CD4-positive, alpha-beta T cell (primary cell): ENCODE results near the gene NPIPB6. TPM values are rescaled to one million over a fixed set of nuclear protein-coding genes. Genes with fewer than 3 reads are reported as not detected.
A peak's percentile ranks its signal among the peaks of the same experiment; 100 is the strongest.

Experiments used
- ATAC-seq: fragments of 200-7000 bp; cut with Tn5 transposase; one replicate; pipeline ENCODE4 v1.10.0; 2022; ENCODE audit warnings: mild to moderate bottlenecking; ENCODE audit not compliant: poor library complexity
- CTCF ChIA-PET: fragments of 350-600 bp; sonication (Branson Sonifier 250); formaldehyde crosslinking; loops from one replicate; lab custom pipeline; 2021; ENCODE audit warnings: antibody characterized with exemption, inconsistent platforms; lab: Charles Lee
- POLR2A ChIA-PET: fragments of 350-600 bp; sonication (Branson Sonifier 250); formaldehyde crosslinking; loops from one replicate; lab custom pipeline; 2021; ENCODE audit warnings: antibody characterized with exemption, inconsistent platforms; lab: Charles Lee
- DNase-seq, 14 experiments: peaks; one replicate each; pipeline ENCODE4 v3.0.0-alpha.2; 2013 to 2020; ENCODE audit warnings: mixed read lengths in 2 of 14
- H3K27ac ChIP-seq, 2 donors: one replicate each; pipeline versions ENCODE4 v1.5.1 to v1.7.0; 2013; ENCODE audit warnings: low read length in 2 of 2, low read depth in 1 of 2, mild to moderate bottlenecking in 1 of 2
- H3K27me3 ChIP-seq, 2 experiments: 1 replicate in 1 of 2; 2 replicates in 1 of 2; pipeline versions ENCODE4 v1.6.1 to v1.7.0; 2013; ENCODE audit warnings: low read length in 2 of 2, control low read depth in 1 of 2, mild to moderate bottlenecking in 1 of 2, moderate library complexity in 1 of 2; ENCODE audit not compliant: insufficient read depth in 2 of 2, control insufficient read depth in 1 of 2
- H3K36me3 ChIP-seq: one replicate; pipeline ENCODE4 v1.6.1; 2013; ENCODE audit warnings: low read length, control low read depth; ENCODE audit not compliant: insufficient read depth
- H3K4me1 ChIP-seq: one replicate; pipeline ENCODE4 v1.6.1; 2013; ENCODE audit warnings: low read length, control low read depth; ENCODE audit not compliant: insufficient read depth
- H3K4me3 ChIP-seq: one replicate; pipeline ENCODE4 v1.5.1; 2013; ENCODE audit warnings: mild to moderate bottlenecking, low read length, moderate library complexity
- H3K9me3 ChIP-seq, 2 experiments: 1 replicate in 1 of 2; 2 replicates in 1 of 2; pipeline versions ENCODE4 v1.6.1 to v1.7.0; 2013; ENCODE audit warnings: low read length in 2 of 2, mild to moderate bottlenecking in 2 of 2, control low read depth in 1 of 2, moderate library complexity in 1 of 2; ENCODE audit not compliant: control insufficient read depth in 1 of 2, insufficient read depth in 1 of 2
- H3K27ac Mint-ChIP-seq: one replicate; pipeline ENCODE4 v1.8.0; 2020; ENCODE audit warnings: mixed read lengths
- H3K27me3 Mint-ChIP-seq: one replicate; pipeline ENCODE4 v1.8.0; 2021; ENCODE audit warnings: mixed read lengths
- H3K36me3 Mint-ChIP-seq: one replicate; pipeline ENCODE4 v1.8.0; 2021; ENCODE audit warnings: low read depth, mixed read lengths
- H3K4me1 Mint-ChIP-seq: one replicate; pipeline ENCODE4 v1.8.0; 2021; ENCODE audit warnings: low read depth, mixed read lengths
- H3K4me3 Mint-ChIP-seq: one replicate; pipeline ENCODE4 v1.8.0; 2020; ENCODE audit warnings: mild to moderate bottlenecking, mixed read lengths
- H3K9me3 Mint-ChIP-seq: one replicate; pipeline ENCODE4 v1.8.0; 2020; ENCODE audit warnings: mixed read lengths
- CTCF ChIP-seq: fragments of 200-600 bp; IDR thresholded peaks from one replicate; pipeline ENCODE4 v1.8.0; 2022; ENCODE audit warnings: antibody characterized with exemption, mild to moderate bottlenecking
- intact Hi-C, 2 experiments: fragments of 100-400 bp; cut with DNase I in 1 of 2; cut with micrococcal nuclease in 1 of 2; formaldehyde crosslinking; loops; one replicate each; pipeline versions ENCODE4 v1.15.1 to v1.9.0; 2023 to 2025; cut with DNase I, micrococcal nuclease
- total RNA-seq, 174 experiments: library from RNA in 2 of 174; stranded (reverse) in 2 of 174; gene quantifications; one replicate each; pipeline ENCODE4 v1.2.3 and lab custom pipeline; 2021 to 2026

The NPIPB6 gene
- total RNA-seq, 2 experiments from 2014 or later = 2.3 to 2.4 TPM

GRCh38 chr16:28319476-28320022, 43.8 kb downstream of the NPIPB6 start:
- peaks cover 17% of the 10 kb centered on the region for H3K36me3 ChIP-seq
- ATAC-seq (no peak), DNase-seq (no peak)
- no peak overlapping the region for H3K27ac Mint-ChIP-seq
- no peak for TF ChIP-seq CTCF
- H3K9me3 Mint-ChIP-seq = no peaks in the 10 kb centered on the region
- POLR2A ChIA-PET = interaction anchor here (0.6 kb wide), 1 partner anchor 172 kb away, joined by 3 read pairs; the partner anchor contains the start of gene CLN3
- peaks cover 38% of the 10 kb centered on the region for H3K36me3 Mint-ChIP-seq
- no peaks in the 10 kb centered on the region for H3K9me3 ChIP-seq
- H3K27me3 Mint-ChIP-seq = no peaks in the 10 kb centered on the region
- CTCF ChIA-PET = no interaction called here
- no peak overlapping the region for H3K4me3 ChIP-seq
- no peak overlapping the region for H3K4me3 Mint-ChIP-seq
- H3K27me3 ChIP-seq = no peaks in the 10 kb centered on the region
- peaks cover 20% of the 10 kb centered on the region for H3K4me1 Mint-ChIP-seq
- peaks cover 31% of the 10 kb centered on the region for H3K4me1 ChIP-seq
- intact Hi-C loops = loop anchor here in 1 of 2 experiments (10.0 kb wide), 1 partner anchor 345 kb away; no protein-coding TSS in a partner anchor
- no peak overlapping the region for H3K27ac ChIP-seq

- no peak for ATAC-seq
- Mint-ChIP-seq H3K27me3 (no peaks in the 10 kb centered on the region), H3K4me3 (no peak overlapping the region), H3K4me1 (peaks cover 22% of the 10 kb centered on the region), H3K9me3 (no peaks in the 10 kb centered on the region), H3K27ac (no peak overlapping the region), H3K36me3 (peaks cover 38% of the 10 kb centered on the region)
- Histone ChIP-seq H3K27ac (no peak overlapping the region), H3K36me3 (peaks cover 17% of the 10 kb centered on the region), H3K4me3 (no peak overlapping the region), H3K27me3 (no peaks in the 10 kb centered on the region), H3K9me3 (no peaks in the 10 kb centered on the region), H3K4me1 (peaks cover 40% of the 10 kb centered on the region)
- ChIA-PET POLR2A (interaction anchor here (0.6 to 1.4 kb wide), 3 partner anchors 39 to 65 kb away, joined by 3 to 10 read pairs (median 3); no protein-coding TSS in a partner anchor), CTCF (interaction anchor here (1.0 to 2.4 kb wide), 3 partner anchors 18 to 39 kb away, joined by 3 to 60 read pairs (median 18); partner anchors contain the start of gene SBK1)
- DNase-seq = no peak
- no peak for TF ChIP-seq CTCF
- intact Hi-C loops = loop anchor here in 1 of 2 experiments (10.0 kb wide), 1 partner anchor 343 kb away; no protein-coding TSS in a partner anchor
Measured at GRCh38 chr16:28318042-28318744, 45.1 kb downstream of the NPIPB6 start.

GRCh38 chr16:28317040-28317880, 46.0 kb downstream of the NPIPB6 start:
- Histone ChIP-seq H3K36me3 (peaks cover 15% of the 10 kb centered on the region), H3K27me3 (no peaks in the 10 kb centered on the region), H3K27ac (no peak overlapping the region), H3K9me3 (no peaks in the 10 kb centered on the region), H3K4me3 (no peak overlapping the region), H3K4me1 (peaks cover 50% of the 10 kb centered on the region)
- Mint-ChIP-seq H3K27me3 (no peaks in the 10 kb centered on the region), H3K4me3 (peak overlapping the region; percentile 38), H3K36me3 (peaks cover 36% of the 10 kb centered on the region), H3K4me1 (peaks cover 28% of the 10 kb centered on the region), H3K27ac (peak overlapping the region; percentile 78), H3K9me3 (no peaks in the 10 kb centered on the region)
- TF ChIP-seq CTCF = peak; percentile 95
- intact Hi-C loops = loop anchor here (1.0 to 10.0 kb wide), 4 partner anchors 39 to 342 kb away; no protein-coding TSS in a partner anchor
- ChIA-PET CTCF (interaction anchor here (0.9 to 2.4 kb wide), 9 partner anchors 9 to 99 kb away, joined by 3 to 60 read pairs (median 4); partner anchors contain the start of gene SBK1), POLR2A (interaction anchor here (0.6 to 1.4 kb wide), 2 partner anchors 38 to 40 kb away, joined by 3 to 10 read pairs; no protein-coding TSS in a partner anchor)
- ATAC-seq = peak; percentile 75
- peak; percentile 61 to 86 (median 70) for DNase-seq
